Measurements from ENCODE around the gene PDGFRB. TPM values are rescaled to one million over a fixed set of nuclear protein-coding genes. Genes with fewer than 3 reads are reported as not detected.

The PDGFRB gene
- total and polyA plus RNA-seq, 2 of the 8 experiments (the other 6 are each of a cell fraction or from before 2014, with no cell fraction given) = 4.2 to 13.7 TPM

DNA sequence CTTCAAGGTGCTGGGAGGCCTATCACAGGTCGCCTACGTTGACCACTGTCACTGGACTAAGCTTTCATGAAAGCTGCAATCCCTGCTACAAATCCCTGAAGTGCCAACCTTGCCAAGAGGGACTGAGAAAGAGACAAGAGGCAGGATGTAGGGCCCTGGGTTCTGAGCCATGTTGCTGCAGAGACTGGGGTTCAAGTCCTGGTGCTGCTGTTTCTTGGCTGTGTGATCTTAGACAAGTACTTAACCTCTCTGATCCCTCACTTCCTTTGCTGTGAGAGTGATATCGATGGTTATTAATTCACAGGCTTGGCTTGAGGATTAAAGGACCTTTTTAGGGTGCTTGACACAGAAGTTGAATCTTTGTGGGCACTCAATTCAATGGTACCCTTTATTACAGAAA is 84.8 kb downstream of the PDGFRB start:
- Histone ChIP-seq H3K36me3 (ENCODE audit: control insufficient read depth in 2 of 4, insufficient read depth in 4 of 4, low read length in 3 of 4) (no peaks in the 10 kb centered on the region), H2AFZ (ENCODE audit: low read length) (no peak overlapping the region), H3K79me1 (ENCODE audit: low read depth, low read length) (no peaks in the 10 kb centered on the region), H3K14ac (ENCODE audit: insufficient read length) (no peak overlapping the region), H3K9me3 (ENCODE audit: insufficient read depth in 2 of 2, low read depth in 1 of 2, low read length in 1 of 2) (no peaks in the 10 kb centered on the region), H4K20me1 (replicated peaks in 1 of 2; ENCODE audit: control insufficient read depth in 1 of 2, insufficient read depth in 2 of 2, low read length in 2 of 2) (no peaks in the 10 kb centered on the region), H3K23me2 (ENCODE audit: low read depth, low read length) (no peaks in the 10 kb centered on the region), H2BK20ac (ENCODE audit: low read length) (no peak overlapping the region), H3K18ac (ENCODE audit: extremely low read depth, low read length) (no peak overlapping the region), H3K23ac (ENCODE audit: insufficient read length) (no peak overlapping the region), H2AK5ac (ENCODE audit: low read depth, low read length) (no peak overlapping the region), H3K27me3 (replicated peaks in 1 of 4; ENCODE audit: control insufficient read depth in 3 of 4, extremely low read depth in 1 of 4, insufficient read depth in 3 of 4, low read length in 3 of 4) (no peaks in the 10 kb centered on the region), H3K79me2 (ENCODE audit: control insufficient read depth in 1 of 2, insufficient read depth in 2 of 2, low read length in 2 of 2) (no peaks in the 10 kb centered on the region), H3K9ac (replicated peaks in 1 of 4; ENCODE audit: extremely low read depth in 1 of 4, low read depth in 3 of 4, low read length in 3 of 4) (no peak overlapping the region), H2BK5ac (ENCODE audit: low read depth, low read length) (no peak overlapping the region), H4K5ac (ENCODE audit: insufficient read length, low read depth, low read length) (no peak overlapping the region), H3K4me3 (ENCODE audit: extremely low read depth in 1 of 4, insufficient read depth in 2 of 4, low read depth in 3 of 4, low read length in 4 of 4) (no peak overlapping the region), H2BK12ac (ENCODE audit: low read depth, low read length) (no peak overlapping the region), H4K91ac (replicated peaks; ENCODE audit: insufficient read length, low read length) (no peak overlapping the region), H3K56ac (replicated peaks; ENCODE audit: insufficient read length, low read depth, low read length) (no peak overlapping the region), H4K8ac (ENCODE audit: extremely low read depth, insufficient read depth, low read length) (no peak overlapping the region), H3K4me1 (replicated peaks in 1 of 4; ENCODE audit: control insufficient read depth in 3 of 4, insufficient read depth in 4 of 4, low read length in 3 of 4) (peaks cover 0 to 7% (median 3%) of the 10 kb centered on the region in 4 experiments; a peak in 4 of 7 replicates), H2BK15ac (ENCODE audit: low read length) (no peak overlapping the region), H3K4me2 (ENCODE audit: insufficient read depth in 1 of 2, low read depth in 2 of 2, low read length in 2 of 2) (no peak overlapping the region), H3K4ac (replicated peaks; ENCODE audit: insufficient read length, low read depth, low read length) (no peak overlapping the region), H3K27ac (ENCODE audit: low read depth, low read length) (no peak overlapping the region), H2BK120ac (replicated peaks; ENCODE audit: low read depth, low read length) (no peak overlapping the region)
- DNase-seq (ENCODE audit: low read depth in 1 of 2, low spot score in 2 of 2) (no peak), FAIRE-seq (no peak)
- WGBS, 2 experiments (ENCODE audit: extremely low coverage in 1 of 2, insufficient coverage in 1 of 2, insufficient read length in 1 of 2, insufficient replicate concordance in 2 of 2, low coverage in 1 of 2, low lambda C conversion rate in 2 of 2, missing lambda C conversion rate in 1 of 2) = 83% methylated on average over 3 of the region's 3 CpGs; no CpG with 5 or more reads in 1 of the 2 experiments
- CTCF ChIA-PET (ENCODE audit: partially characterized antibody) = interaction anchor here (0.6 to 1.6 kb wide), 7 partner anchors 17 to 145 kb away, joined by 3 to 4 read pairs (median 3); no protein-coding TSS in a partner anchor
- TF ChIP-seq KDM1A (IDR thresholded peaks at IDR 0.05; ENCODE audit: borderline replicate concordance, low read length) (peak; percentile 54; the same call in 1 of the 2 replicates), TAF1 (IDR thresholded peaks at IDR 0.05; ENCODE audit: low read depth, low read length) (no peak)
- POLR2A ChIA-PET (ENCODE audit: partially characterized antibody) = no interaction called here

All from H1 (cell line).